Measurements from ENCODE around the gene IQCK.

- TF ChIP-seq POLR2A (IDR thresholded peaks at IDR 0.05) (no peak), CTCF (IDR thresholded peaks at IDR 0.05) (no peak)
Measured at GRCh38 chr16:19842426-19843157, 124.5 kb downstream of the IQCK start.

Data from heart left ventricle (tissue), 13 donors.